OCI-LY7 (cell line): ENCODE data around the gene DGLUCY. TPM values are rescaled to one million over a fixed set of nuclear protein-coding genes. Genes with fewer than 3 reads are reported as not detected.
"Not testable (repeated sequence)": the region's sequence is repeated elsewhere in the genome, so short reads cannot be mapped to it uniquely, and the experiment has no call there.

ENCODE experiments used
- BruUV-seq: library from RNA; stranded (reverse); fragments of 400-500 nt; replicated peaks from 2 replicates; lab custom pipeline; 2021; lab: Mats Ljungman, UMichigan
- CTCF ChIA-PET: fragments of 300-600 bp; sonication (Branson Sonifier 250); formaldehyde crosslinking; loops from one replicate; lab custom pipeline; 2022; ENCODE audit warnings: antibody characterized with exemption; ENCODE audit not compliant: unreplicated experiment; lab: Charles Lee
- POLR2A ChIA-PET: fragments of 300-600 bp; sonication (Branson Sonifier 250); formaldehyde crosslinking; loops from one replicate; lab custom pipeline; 2022; ENCODE audit warnings: antibody characterized with exemption; lab: Charles Lee
- DNase-seq: peaks from one replicate; pipeline ENCODE4 v3.0.0-alpha.2; 2015; ENCODE audit warnings: low spot score
- H2AFZ ChIP-seq: fragments of 200-600 bp; sonication (generic), shearing (Covaris generic); 2 replicates; pipeline ENCODE4 v1.6.1; 2014; ENCODE audit warnings: mild to moderate bottlenecking, antibody characterized with exemption, low read length, moderate library complexity
- H3K27ac ChIP-seq: fragments of 200-600 bp; sonication (generic); 2 replicates; pipeline ENCODE4 v1.5.1; 2014; ENCODE audit warnings: mixed run types, low read depth, mild to moderate bottlenecking, moderate library complexity, low read length, inconsistent platforms; ENCODE audit not compliant: poor library complexity, severe bottlenecking
- H3K36me3 ChIP-seq: fragments of 200-600 bp; sonication (generic); 2 replicates; pipeline ENCODE4 v1.6.1; 2014; ENCODE audit warnings: mild to moderate bottlenecking, antibody characterized with exemption, low read length, moderate library complexity, mixed read lengths; ENCODE audit not compliant: insufficient read depth
- H3K4me1 ChIP-seq: fragments of 200-600 bp; sonication (generic); 2 replicates; pipeline ENCODE4 v1.5.1; 2014; ENCODE audit warnings: mild to moderate bottlenecking, low read length; ENCODE audit not compliant: insufficient read depth, poor library complexity, severe bottlenecking
- H3K4me2 ChIP-seq: fragments of 200-600 bp; sonication (generic); 2 replicates; pipeline ENCODE4 v1.6.1; 2014; ENCODE audit warnings: mild to moderate bottlenecking, low read length
- H3K4me3 ChIP-seq: fragments of 200-600 bp; sonication (generic); 2 replicates; pipeline ENCODE4 v1.5.1; 2014; ENCODE audit warnings: mild to moderate bottlenecking, low read depth, low read length; ENCODE audit not compliant: poor library complexity, severe bottlenecking
- H3K79me2 ChIP-seq: fragments of 200-600 bp; sonication (generic); 2 replicates; pipeline ENCODE4 v1.6.1; 2016; ENCODE audit warnings: low read depth, mild to moderate bottlenecking, low read length, moderate library complexity, mixed read lengths; ENCODE audit not compliant: insufficient read depth
- H3K9me2 ChIP-seq: fragments of 200-600 bp; sonication (generic); 2 replicates; pipeline ENCODE4 v1.6.1; 2016; ENCODE audit warnings: mild to moderate bottlenecking, low read length, mixed read lengths; ENCODE audit not compliant: insufficient read depth
- H3K9me3 ChIP-seq: fragments of 200-600 bp; sonication (generic); 2 replicates; pipeline ENCODE4 v1.6.1; 2014; ENCODE audit warnings: mild to moderate bottlenecking, mixed run types, low read length, mixed read lengths
- H4K20me1 ChIP-seq: fragments of 200-600 bp; sonication (generic); 2 replicates; pipeline ENCODE4 v1.6.1; 2014; ENCODE audit warnings: mild to moderate bottlenecking, antibody characterized with exemption, low read length, moderate library complexity, mixed read lengths; ENCODE audit not compliant: insufficient read depth
- EZH2phosphoT487 ChIP-seq: fragments of 200-600 bp; sonication (generic); IDR thresholded peaks from 2 replicates; pipeline ENCODE4 v1.6.1; 2018; ENCODE audit warnings: low read depth, borderline replicate concordance, mild to moderate bottlenecking, mixed run types, antibody characterized with exemption, low read length, moderate library complexity, mixed read lengths
- intact Hi-C: fragments of 100-400 bp; cut with micrococcal nuclease; formaldehyde crosslinking; loops from one replicate; pipeline ENCODE4 v1.10.0; 2022; ENCODE audit not compliant: unreplicated experiment
- total RNA-seq, 2 experiments: library from RNA; depleted of rRNA in 1 of 2; stranded (reverse); fragments of >200 nt in 1 of 2; shearing (Covaris generic) in 1 of 2; gene quantifications; 2 replicates each; pipeline ENCODE4 v1.2.3, GENCODE V29; 2014 to 2022
- TF ChIP-seq, protein P1 (sequence below): fragments of 200-600 bp; sonication (generic); conservative IDR thresholded peaks from 2 replicates; pipeline ENCODE4 v1.5.1; 2014; ENCODE audit warnings: mild to moderate bottlenecking, antibody characterized with exemption, low read length, moderate library complexity, mixed read lengths

Gene DGLUCY
- total RNA-seq, 2 experiments from 2014 or later = 37.6 to 56.8 TPM

DNA sequence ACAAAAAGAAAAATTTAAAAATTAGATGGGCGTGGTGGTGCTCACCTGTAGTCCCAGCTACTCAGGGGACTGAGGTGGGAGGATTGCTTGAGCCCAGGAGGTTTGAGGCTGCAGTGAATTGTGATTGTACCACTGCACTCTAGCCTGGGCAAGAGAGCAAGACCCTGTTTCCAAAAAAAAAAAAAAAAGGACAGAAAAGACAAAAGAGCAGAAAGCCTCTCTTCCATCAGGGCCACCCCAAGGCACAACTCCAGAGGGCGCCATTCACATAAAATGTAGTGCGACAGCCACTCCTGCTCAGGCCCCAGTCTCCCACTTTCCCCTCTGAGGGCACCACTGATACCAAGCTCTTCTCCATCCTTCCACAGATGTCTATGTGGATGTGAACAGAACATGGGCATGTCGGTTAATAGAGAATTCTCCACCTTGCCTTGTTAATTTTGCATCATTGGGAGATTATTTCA, 41.8 kb downstream of the DGLUCY start:
- Histone ChIP-seq H4K20me1 (no peaks in the 10 kb centered on the region), H3K4me3 (no peak overlapping the region), H3K9me2 (no peaks in the 10 kb centered on the region), H3K4me2 (no peak overlapping the region), H3K4me1 (no peaks in the 10 kb centered on the region), H3K36me3 (peaks cover 31% of the 10 kb centered on the region), H3K27ac (no peak overlapping the region), H2AFZ (no peak overlapping the region), H3K9me3 (no peaks in the 10 kb centered on the region), H3K79me2 (no peaks in the 10 kb centered on the region)
- intact Hi-C loops = no loop called here
- ChIA-PET POLR2A (interaction anchor here (0.5 to 0.7 kb wide), 2 partner anchors 101 to 1161 kb away, joined by 3 read pairs; no protein-coding TSS in a partner anchor), CTCF (no interaction called here)
- TF ChIP-seq, protein P1, sequence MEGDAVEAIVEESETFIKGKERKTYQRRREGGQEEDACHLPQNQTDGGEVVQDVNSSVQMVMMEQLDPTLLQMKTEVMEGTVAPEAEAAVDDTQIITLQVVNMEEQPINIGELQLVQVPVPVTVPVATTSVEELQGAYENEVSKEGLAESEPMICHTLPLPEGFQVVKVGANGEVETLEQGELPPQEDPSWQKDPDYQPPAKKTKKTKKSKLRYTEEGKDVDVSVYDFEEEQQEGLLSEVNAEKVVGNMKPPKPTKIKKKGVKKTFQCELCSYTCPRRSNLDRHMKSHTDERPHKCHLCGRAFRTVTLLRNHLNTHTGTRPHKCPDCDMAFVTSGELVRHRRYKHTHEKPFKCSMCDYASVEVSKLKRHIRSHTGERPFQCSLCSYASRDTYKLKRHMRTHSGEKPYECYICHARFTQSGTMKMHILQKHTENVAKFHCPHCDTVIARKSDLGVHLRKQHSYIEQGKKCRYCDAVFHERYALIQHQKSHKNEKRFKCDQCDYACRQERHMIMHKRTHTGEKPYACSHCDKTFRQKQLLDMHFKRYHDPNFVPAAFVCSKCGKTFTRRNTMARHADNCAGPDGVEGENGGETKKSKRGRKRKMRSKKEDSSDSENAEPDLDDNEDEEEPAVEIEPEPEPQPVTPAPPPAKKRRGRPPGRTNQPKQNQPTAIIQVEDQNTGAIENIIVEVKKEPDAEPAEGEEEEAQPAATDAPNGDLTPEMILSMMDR = peak; percentile 44; the same call in 1 of the 2 replicates
- no peak for TF ChIP-seq EZH2phosphoT487
- BruUV-seq = no TSS peak
- no peak for DNase-seq

DNA sequence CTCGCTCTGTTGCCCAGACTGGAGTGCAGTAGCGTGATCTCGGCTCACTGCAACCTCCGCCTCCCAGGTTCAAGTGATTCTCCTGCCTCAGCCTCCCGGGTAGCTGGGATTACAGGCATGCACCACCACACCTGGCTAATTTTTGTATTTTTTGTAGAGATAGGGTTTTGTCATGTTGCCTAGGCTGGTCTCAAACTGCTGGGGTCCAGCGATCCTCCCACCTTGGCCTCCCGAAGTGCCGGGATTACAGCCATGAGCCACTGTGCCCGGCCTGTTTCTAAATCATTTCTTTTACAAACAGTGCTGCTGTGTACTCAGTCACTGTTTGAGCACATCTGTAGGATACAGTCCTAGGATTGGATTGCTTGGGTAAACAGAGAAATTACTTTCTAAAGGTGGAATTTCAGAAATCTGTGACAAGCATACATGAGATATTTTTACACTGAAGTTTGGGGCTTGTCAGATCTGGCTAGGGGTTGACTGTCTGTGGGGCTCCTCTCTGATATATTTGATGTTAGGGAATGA, 42.3 kb downstream of the DGLUCY start:
- H3K79me2 ChIP-seq, H3K9me3 ChIP-seq, CTCF ChIA-PET, intact Hi-C loops, H4K20me1 ChIP-seq, DNase-seq, BruUV-seq, H3K27ac ChIP-seq, H2AFZ ChIP-seq, H3K9me2 ChIP-seq, H3K4me2 ChIP-seq, H3K4me1 ChIP-seq, H3K4me3 ChIP-seq: not testable (repeated sequence)
- POLR2A ChIA-PET = interaction anchor here (0.5 to 0.7 kb wide), 2 partner anchors 102 to 1160 kb away, joined by 3 read pairs; no protein-coding TSS in a partner anchor
- H3K36me3 ChIP-seq = peaks cover 37% of the 10 kb centered on the region

DNA sequence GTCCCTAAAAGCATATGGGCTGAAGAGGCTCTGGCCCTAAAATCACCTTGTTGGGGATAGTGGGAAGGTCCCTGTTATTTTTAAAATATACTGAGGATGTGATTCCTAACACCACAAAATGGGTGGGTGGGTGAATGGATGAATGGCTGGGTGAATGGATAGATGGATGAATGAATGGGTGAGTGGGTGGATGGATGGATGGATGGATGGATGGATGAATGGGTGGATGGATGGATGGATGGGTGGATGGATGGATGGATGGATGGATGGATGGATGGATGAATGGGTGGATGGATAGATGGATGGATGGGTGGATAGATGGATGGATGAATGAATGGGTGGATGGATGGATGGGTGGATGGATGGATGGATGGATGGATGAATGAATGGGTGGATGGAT, 43.0 kb downstream of the DGLUCY start:
- H3K4me2 ChIP-seq, DNase-seq, H3K79me2 ChIP-seq, H4K20me1 ChIP-seq, H3K9me2 ChIP-seq, H3K9me3 ChIP-seq, CTCF ChIA-PET, H3K27ac ChIP-seq, POLR2A ChIA-PET, H3K4me1 ChIP-seq, H3K4me3 ChIP-seq, H2AFZ ChIP-seq, BruUV-seq, intact Hi-C loops: not testable (repeated sequence)
- peaks cover 44% of the 10 kb centered on the region for H3K36me3 ChIP-seq
